Stomach (tissue), 9 donors: ENCODE data around the gene NEU2. TPM values are rescaled to one million over a fixed set of nuclear protein-coding genes. Genes with fewer than 3 reads are reported as not detected.

ENCODE experiments used
- DNase-seq, 2 donors: peaks; one replicate each; pipeline versions ENCODE4 v3.0.0 to v3.0.0-alpha.2; 2013 to 2019
- H3K27ac ChIP-seq, 5 donors: fragments of 200-600 bp in 4 of 5; sonication (generic) in 4 of 5; one replicate each; pipeline ENCODE4 v1.5.1; 2013 to 2019; ENCODE audit warnings: mild to moderate bottlenecking in 1 of 5, moderate library complexity in 1 of 5
- H3K27me3 ChIP-seq, 3 donors: fragments of 200-600 bp; sonication (generic); one replicate each; pipeline ENCODE4 v1.5.1; 2017 to 2019; ENCODE audit warnings: mixed run types in 1 of 3
- H3K36me3 ChIP-seq, 4 donors: fragments of 200-600 bp; sonication (generic); 1 replicate in 3 of 4; 2 replicates in 1 of 4; pipeline ENCODE4 v1.5.1; 2016 to 2019
- H3K4me1 ChIP-seq, 4 donors: fragments of 200-600 bp; sonication (generic); one replicate each; pipeline ENCODE4 v1.5.1; 2016 to 2019
- H3K4me3 ChIP-seq, 4 donors: fragments of 200-600 bp; sonication (generic) in 3 of 4; one replicate each; pipeline ENCODE4 v1.5.1; 2016 to 2019; ENCODE audit warnings: mild to moderate bottlenecking in 1 of 4
- H3K9me3 ChIP-seq, 4 donors: fragments of 200-600 bp; sonication (generic); one replicate each; pipeline ENCODE4 v1.5.1; 2016 to 2019
- EP300 ChIP-seq: sonication (generic); formaldehyde crosslinking; IDR thresholded peaks from one replicate; pipeline ENCODE4 v1.6.1; 2017; ENCODE audit warnings: antibody characterized with exemption
- POLR2A ChIP-seq, 4 donors: fragments of 450-650 bp; IDR thresholded peaks; one replicate each; pipeline ENCODE4 v1.6.1; 2016; ENCODE audit warnings: antibody characterized with exemption in 4 of 4, control low read depth in 2 of 4, mild to moderate bottlenecking in 1 of 4, moderate library complexity in 1 of 4
- POLR2AphosphoS5 ChIP-seq, 3 donors: sonication (generic); formaldehyde crosslinking; IDR thresholded peaks; one replicate each; pipeline ENCODE4 v1.6.1; 2016; ENCODE audit warnings: antibody characterized with exemption in 3 of 3
- WGBS, 5 donors: extraction: QIAGEN DNeasy Blood & Tissue Kit in 3 of 5; methylation state at CpG; one replicate each; pipeline versions ENCODE4 v1.1.5 to v1.1.7; 2013 to 2018; 5-methylcytosine and 5-hydroxymethylcytosine counted together
- intact Hi-C: fragments of 100-400 bp; cut with DNase I; formaldehyde crosslinking; loops from one replicate; pipeline ENCODE4 v1.15.1; 2023; ENCODE audit warnings: low total_unique reads
- polyA plus RNA-seq, 3 donors: library from polyadenylated mRNA; stranded (reverse); fragments of 200-250 nt; gene quantifications; one replicate each; pipeline ENCODE4 v1.2.3, GENCODE V29; 2013
- total RNA-seq, 5 donors: library from RNA; depleted of rRNA; stranded (reverse); fragments of >200 nt; gene quantifications; one replicate each; pipeline versions ENCODE4 v1.1.0 to v1.2.3, GENCODE V29; 2014 to 2016
- TF ChIP-seq, protein P1 (sequence below), 7 experiments: fragments of 450-650 bp in 4 of 7; fragments of 200-600 bp in 3 of 7; sonication (generic) in 3 of 7; IDR thresholded peaks; one replicate each; pipeline ENCODE4 v1.5.1; 2016 to 2019; ENCODE audit warnings: antibody characterized with exemption in 7 of 7, control low read depth in 2 of 7, mild to moderate bottlenecking in 1 of 7
- donor health status: healthy with polysubstance abuse.
- donor health status: Bipolar disorder and iron deficiency.
- donor health status: healthy.

Gene NEU2
- total and polyA plus RNA-seq, 8 donors: not detected

DNA sequence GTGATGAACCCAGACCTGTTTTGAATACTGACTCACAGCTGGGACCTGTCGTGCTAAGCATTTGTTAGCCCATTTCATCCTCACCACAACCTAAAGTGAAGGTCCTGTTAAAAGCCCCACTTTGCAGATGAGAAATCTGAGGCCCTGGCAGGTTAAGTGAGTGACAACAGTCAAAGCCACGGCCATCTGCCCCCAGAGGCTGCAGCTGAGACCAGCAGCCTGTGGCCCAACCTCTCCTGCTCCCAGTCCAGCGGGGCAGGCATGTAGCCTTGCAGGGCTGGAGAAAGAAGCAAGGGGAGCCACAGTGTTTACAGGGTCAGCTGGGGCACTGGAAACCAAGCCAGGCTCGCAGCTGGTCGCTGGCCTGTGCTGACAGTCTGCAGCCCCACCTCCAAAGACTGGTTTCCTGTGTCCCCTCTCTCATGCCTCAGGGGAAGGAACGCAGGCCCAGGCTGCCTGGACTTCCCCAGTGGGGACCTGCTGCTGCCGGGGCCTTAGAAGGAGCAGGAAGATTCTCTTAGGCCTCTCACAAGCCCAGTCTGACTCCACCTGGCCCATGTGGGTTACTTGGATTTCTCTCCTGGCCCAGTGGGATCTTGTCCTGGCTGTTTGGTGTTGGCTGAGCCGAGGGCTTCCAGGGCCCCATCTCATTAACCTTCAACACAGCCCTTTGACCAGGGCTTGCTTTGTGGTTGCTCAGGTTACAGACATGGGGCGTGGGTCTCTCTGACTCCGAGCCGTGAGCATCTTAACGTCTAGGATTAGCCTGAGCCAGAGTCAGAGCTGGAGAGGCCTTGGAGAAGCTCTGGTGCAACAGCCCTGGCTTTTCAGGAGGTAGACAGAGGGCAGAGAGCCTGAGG is 29.3 kb downstream of the NEU2 start:
- Histone ChIP-seq H3K27me3 (no peaks in the 10 kb centered on the region), H3K4me3 (peak overlapping the region; percentile 37 to 52 (median 51)), H3K9me3 (no peaks in the 10 kb centered on the region), H3K27ac (peak overlapping the region; percentile 46 to 86 (median 76)), H3K36me3 (peaks cover 0 to 7% (median 0%) of the 10 kb centered on the region in 4 donors), H3K4me1 (peaks cover 0 to 54% (median 46%) of the 10 kb centered on the region in 4 donors)
- peak in 2 of 3 donors; percentile 4 to 13 for TF ChIP-seq POLR2AphosphoS5 (IDR thresholded peaks at IDR 0.05)
- TF ChIP-seq POLR2A (IDR thresholded peaks at IDR 0.05): no peak
- TF ChIP-seq, protein P1, sequence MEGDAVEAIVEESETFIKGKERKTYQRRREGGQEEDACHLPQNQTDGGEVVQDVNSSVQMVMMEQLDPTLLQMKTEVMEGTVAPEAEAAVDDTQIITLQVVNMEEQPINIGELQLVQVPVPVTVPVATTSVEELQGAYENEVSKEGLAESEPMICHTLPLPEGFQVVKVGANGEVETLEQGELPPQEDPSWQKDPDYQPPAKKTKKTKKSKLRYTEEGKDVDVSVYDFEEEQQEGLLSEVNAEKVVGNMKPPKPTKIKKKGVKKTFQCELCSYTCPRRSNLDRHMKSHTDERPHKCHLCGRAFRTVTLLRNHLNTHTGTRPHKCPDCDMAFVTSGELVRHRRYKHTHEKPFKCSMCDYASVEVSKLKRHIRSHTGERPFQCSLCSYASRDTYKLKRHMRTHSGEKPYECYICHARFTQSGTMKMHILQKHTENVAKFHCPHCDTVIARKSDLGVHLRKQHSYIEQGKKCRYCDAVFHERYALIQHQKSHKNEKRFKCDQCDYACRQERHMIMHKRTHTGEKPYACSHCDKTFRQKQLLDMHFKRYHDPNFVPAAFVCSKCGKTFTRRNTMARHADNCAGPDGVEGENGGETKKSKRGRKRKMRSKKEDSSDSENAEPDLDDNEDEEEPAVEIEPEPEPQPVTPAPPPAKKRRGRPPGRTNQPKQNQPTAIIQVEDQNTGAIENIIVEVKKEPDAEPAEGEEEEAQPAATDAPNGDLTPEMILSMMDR (IDR thresholded peaks at IDR 0.05): peak in 2 of 7 experiments; percentile 13
- peak; percentile 60 to 70 for DNase-seq
- WGBS, 5 donors: 30 to 43% (median 33%) methylated on average over 9 to 12 of the region's 12 CpGs
- intact Hi-C loops: no loop called here

DNA sequence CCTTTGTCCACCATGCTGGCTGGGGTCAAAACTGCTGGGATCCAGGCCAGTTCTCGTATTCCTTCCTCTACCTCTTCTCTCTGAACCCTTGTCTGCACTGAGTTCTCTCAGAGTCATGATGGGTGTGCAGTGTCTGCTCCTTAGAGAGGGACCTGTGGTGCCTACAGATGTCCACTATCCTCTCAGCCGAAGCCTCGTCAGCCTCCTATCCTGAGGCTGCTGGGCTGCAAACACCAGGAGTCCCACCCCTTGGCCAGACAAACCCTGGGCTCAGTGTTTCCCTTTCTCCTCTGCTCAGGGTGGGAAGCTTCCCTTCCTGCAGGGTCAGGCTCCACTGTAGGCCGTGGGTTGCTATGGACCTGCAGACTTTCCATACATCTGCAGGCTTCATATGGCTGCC is 30.0 kb downstream of the NEU2 start:
- no peak for TF ChIP-seq EP300
- no peak for TF ChIP-seq POLR2A (IDR thresholded peaks at IDR 0.05)
- TF ChIP-seq POLR2AphosphoS5 (IDR thresholded peaks at IDR 0.05): no peak
- TF ChIP-seq, protein P1 (IDR thresholded peaks at IDR 0.05): no peak
- H3K36me3 ChIP-seq: peaks cover 0 to 7% (median 0%) of the 10 kb centered on the region in 4 donors
- WGBS, 5 donors: 55 to 80% (median 74%) methylated on average over 4 of the region's 4 CpGs
- intact Hi-C loops: no loop called here
- peaks cover 0 to 55% (median 46%) of the 10 kb centered on the region in 4 donors for H3K4me1 ChIP-seq
- H3K9me3 ChIP-seq: no peaks in the 10 kb centered on the region
- H3K27me3 ChIP-seq: no peaks in the 10 kb centered on the region
- peak overlapping the region; percentile 46 to 86 (median 76) for H3K27ac ChIP-seq
- H3K4me3 ChIP-seq: peak overlapping the region; percentile 37 to 52 (median 51)
- DNase-seq: peak in 1 of 2 donors; percentile 23

DNA sequence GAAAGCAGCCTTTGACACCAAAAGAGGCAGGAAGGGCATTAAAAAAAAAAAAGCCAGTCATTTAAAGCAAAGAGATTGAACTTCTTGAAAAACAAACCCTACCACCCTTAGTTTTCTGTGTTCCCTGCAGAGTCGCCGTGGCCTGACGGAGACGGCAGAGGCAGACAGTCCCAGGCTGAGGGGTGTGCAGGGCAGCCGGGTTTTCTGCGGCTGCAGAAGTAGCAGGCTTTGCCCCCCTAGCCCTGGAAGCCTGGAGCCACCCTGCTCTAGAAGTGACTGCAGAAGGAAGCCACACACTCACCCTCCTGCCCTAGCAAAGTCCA is 30.4 kb downstream of the NEU2 start:
- TF ChIP-seq POLR2AphosphoS5 (IDR thresholded peaks at IDR 0.05): no peak
- TF ChIP-seq POLR2A (IDR thresholded peaks at IDR 0.05): no peak
- no peak for TF ChIP-seq EP300
- TF ChIP-seq, protein P1 (IDR thresholded peaks at IDR 0.05): no peak
- no peaks in the 10 kb centered on the region for H3K27me3 ChIP-seq
- H3K27ac ChIP-seq: peak overlapping the region in 3 of 5 donors; percentile 71 to 86 (median 85)
- DNase-seq: no peak
- peaks cover 0 to 59% (median 46%) of the 10 kb centered on the region in 4 donors for H3K4me1 ChIP-seq
- H3K4me3 ChIP-seq: peak overlapping the region in 3 of 4 donors; percentile 51 to 52 (median 51)
- H3K9me3 ChIP-seq: no peaks in the 10 kb centered on the region
- WGBS, 5 donors: 69 to 82% (median 77%) methylated on average over 6 of the region's 6 CpGs
- intact Hi-C loops: no loop called here
- H3K36me3 ChIP-seq: peaks cover 0 to 7% (median 0%) of the 10 kb centered on the region in 4 donors

DNA sequence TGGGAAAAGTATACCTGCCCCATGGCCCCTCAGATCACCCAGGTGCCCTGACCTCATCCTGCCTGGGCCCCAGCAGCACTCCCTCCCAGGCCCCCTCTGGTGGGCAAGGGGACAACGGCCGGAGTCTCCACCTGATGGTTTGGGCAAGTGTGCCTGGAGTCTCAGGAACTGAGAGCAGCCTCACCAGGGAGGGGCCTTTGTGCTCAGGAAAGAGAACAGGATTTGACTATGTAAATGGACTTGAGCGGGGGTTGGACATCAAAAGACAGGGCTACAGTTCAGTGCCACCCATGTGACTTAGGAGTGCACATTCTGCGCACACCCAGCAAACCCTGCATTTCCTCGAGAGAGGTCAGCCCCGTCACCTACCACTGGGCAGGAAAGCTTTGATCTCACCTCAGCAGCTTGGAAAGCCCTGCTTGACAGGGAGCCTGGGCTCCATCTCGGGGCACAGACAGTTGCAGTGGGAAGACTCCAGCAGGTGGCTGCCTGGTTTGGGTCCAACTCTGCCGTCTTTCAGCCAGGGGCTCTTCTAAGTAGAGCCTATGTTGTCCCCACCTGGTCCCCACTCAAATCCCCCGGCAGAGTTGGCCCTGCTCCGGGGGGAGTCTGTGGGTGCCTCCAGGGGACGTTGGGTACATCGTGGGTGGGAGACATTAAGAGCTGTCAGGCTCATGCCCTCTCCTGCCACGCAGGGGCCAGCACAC is 30.9 kb downstream of the NEU2 start:
- DNase-seq: peak; percentile 41 to 54

More for the DNA sequence above, 30.9 kb downstream of the NEU2 start:
- Histone ChIP-seq H3K4me3 (peak overlapping the region in 2 of 4 donors; percentile 51), H3K36me3 (peaks cover 0 to 7% (median 0%) of the 10 kb centered on the region in 4 donors), H3K9me3 (no peaks in the 10 kb centered on the region), H3K4me1 (peaks cover 0 to 59% (median 46%) of the 10 kb centered on the region in 4 donors), H3K27ac (peak overlapping the region in 3 of 5 donors; percentile 71 to 86 (median 85)), H3K27me3 (no peaks in the 10 kb centered on the region)
- TF ChIP-seq EP300 (no peak), POLR2AphosphoS5 (IDR thresholded peaks at IDR 0.05) (peak in 1 of 3 donors; percentile 29), POLR2A (IDR thresholded peaks at IDR 0.05) (no peak)
- TF ChIP-seq, protein P1 (IDR thresholded peaks at IDR 0.05): no peak
- 48 to 68% (median 53%) methylated on average over 9 to 13 of the region's 13 CpGs for WGBS, 5 donors
- intact Hi-C loops: no loop called here
